ENCODE results near the gene NCBP2L. TPM values are rescaled to one million over a fixed set of nuclear protein-coding genes. Genes with fewer than 3 reads are reported as not detected.

NCBP2L gene
- total RNA-seq, 1 experiment from 2014 or later = 0.20 TPM

GRCh38 chrX:107739541-107739940, 38.0 kb upstream of the NCBP2L start (continued):
- TF ChIP-seq PRDM15 (CRISPR knock-in tag; IDR thresholded peaks at IDR 0.05) = no peak
- no peak for TF ChIP-seq ATF3 (CRISPR knock-in tag; conservative IDR thresholded peaks at IDR 0.05)
- TF ChIP-seq USF1 (CRISPR knock-in tag; IDR thresholded peaks at IDR 0.05) = no peak
- TF ChIP-seq ERG (CRISPR knock-in tag; IDR thresholded peaks at IDR 0.05) = no peak
- TF ChIP-seq ZNF281 (CRISPR knock-in tag; IDR thresholded peaks at IDR 0.05) = no peak

- Mint-ChIP-seq H3K4me1 (peaks cover 31% of the 10 kb centered on the region), H3K36me3 (no peaks in the 10 kb centered on the region), H3K4me3 (peak overlapping the region; percentile 86), H3K9me3 (no peaks in the 10 kb centered on the region), H3K27ac (peak overlapping the region; percentile 89), H3K27me3 (ENCODE audit: low read depth) (peaks cover 9% of the 10 kb centered on the region; the same call in 1 of the 2 replicates)
- CTCF ChIA-PET = interaction anchor here (1.1 to 1.8 kb wide), 4 partner anchors 10 to 199 kb away, joined by 3 to 11 read pairs (median 5); no protein-coding TSS in a partner anchor
- no peak for DNase-seq (ENCODE audit: low spot score)
- POLR2A ChIA-PET = interaction anchor here (0.6 to 2.9 kb wide), 5 partner anchors 9 to 25 kb away, joined by 3 to 13 read pairs (median 4); no protein-coding TSS in a partner anchor
- ATAC-seq = peak; percentile 18
- TF ChIP-seq ZNF281 (CRISPR knock-in tag; IDR thresholded peaks at IDR 0.05) = no peak
- no peak for TF ChIP-seq E2F4 (CRISPR knock-in tag; IDR thresholded peaks at IDR 0.05; ENCODE audit: borderline replicate concordance, low read depth)
- TF ChIP-seq PRDM15 (CRISPR knock-in tag; IDR thresholded peaks at IDR 0.05) = no peak
- TF ChIP-seq ESRRA (CRISPR knock-in tag; IDR thresholded peaks at IDR 0.05; ENCODE audit: borderline replicate concordance) = no peak
- no peak for TF ChIP-seq ZNF532 (CRISPR knock-in tag; IDR thresholded peaks at IDR 0.05; ENCODE audit: borderline replicate concordance)
- no peak for TF ChIP-seq ATF6 (CRISPR knock-in tag; IDR thresholded peaks at IDR 0.05)
These were observed 36.1 kb upstream of the NCBP2L start for GRCh38 chrX:107741404-107741790.
